A673 (cell line): ENCODE measurements around the gene NCBP3. TPM values are rescaled to one million over a fixed set of nuclear protein-coding genes. Genes with fewer than 3 reads are reported as not detected.

Source experiments
- BruUV-seq: library from RNA; stranded (reverse); fragments of 400-500 nt; replicated peaks from 2 replicates; lab custom pipeline; 2021; lab: Mats Ljungman, UMichigan
- CTCF ChIA-PET: fragments of 300-600 bp; sonication (Branson Sonifier 250); formaldehyde crosslinking; loops from one replicate; lab custom pipeline; 2022; ENCODE audit warnings: antibody characterized with exemption; lab: Charles Lee
- POLR2A ChIA-PET: fragments of 300-600 bp; sonication (Branson Sonifier 250); formaldehyde crosslinking; loops from one replicate; lab custom pipeline; 2022; ENCODE audit warnings: antibody characterized with exemption; ENCODE audit not compliant: low non-redundant PET; lab: Charles Lee
- DNase-seq: peaks from one replicate; pipeline ENCODE4 v3.0.0-alpha.2; 2015; ENCODE audit warnings: low spot score
- H3K27ac ChIP-seq: fragments of 200-600 bp; sonication (generic); 2 replicates; pipeline ENCODE4 v1.5.1; 2016; ENCODE audit warnings: mixed run types, low read depth, mild to moderate bottlenecking, mixed read lengths, antibody characterized with exemption, low read length; ENCODE audit not compliant: poor library complexity, severe bottlenecking
- H3K27me3 ChIP-seq: fragments of 200-600 bp; sonication (generic); replicated peaks from 2 replicates; pipeline ENCODE4 v1.6.1; 2017; ENCODE audit warnings: mixed run types, low read depth, mild to moderate bottlenecking, mixed read lengths, antibody characterized with exemption, low read length; ENCODE audit not compliant: insufficient read depth, poor library complexity
- H3K36me3 ChIP-seq: fragments of 200-600 bp; sonication (generic); 2 replicates; pipeline ENCODE4 v1.6.1; 2016; ENCODE audit warnings: mixed run types, mild to moderate bottlenecking, mixed read lengths, antibody characterized with exemption, low read length; ENCODE audit not compliant: insufficient read depth, poor library complexity, severe bottlenecking
- H3K4me1 ChIP-seq: fragments of 200-600 bp; sonication (generic); 2 replicates; pipeline ENCODE4 v1.6.1; 2017; ENCODE audit warnings: mixed run types, mild to moderate bottlenecking, mixed read lengths, antibody characterized with exemption, low read length; ENCODE audit not compliant: insufficient read depth, poor library complexity, severe bottlenecking
- H3K4me3 ChIP-seq: fragments of 200-600 bp; sonication (generic); 2 replicates; pipeline ENCODE4 v1.5.1; 2016; ENCODE audit warnings: low read depth, mixed run types, mild to moderate bottlenecking, mixed read lengths, low read length; ENCODE audit not compliant: poor library complexity, severe bottlenecking
- H3K9me3 ChIP-seq: fragments of 200-600 bp; sonication (generic); 2 replicates; pipeline ENCODE4 v1.6.1; 2016; ENCODE audit warnings: mixed run types, low read depth, mild to moderate bottlenecking, mixed read lengths, antibody characterized with exemption, low read length; ENCODE audit not compliant: poor library complexity, severe bottlenecking
- EZH2 ChIP-seq: fragments of 200-600 bp; sonication (generic); IDR thresholded peaks from 2 replicates; pipeline ENCODE4 v1.6.1; 2017; ENCODE audit warnings: borderline replicate concordance, low read depth, mild to moderate bottlenecking, mixed read lengths, antibody characterized with exemption, low read length; ENCODE audit not compliant: poor library complexity, severe bottlenecking
- intact Hi-C: fragments of 100-400 bp; cut with micrococcal nuclease; formaldehyde crosslinking; loops from one replicate; pipeline ENCODE4 v1.10.0; 2022; ENCODE audit not compliant: unreplicated experiment
- total RNA-seq: library from RNA; stranded (reverse); gene quantifications from 2 replicates; pipeline ENCODE4 v1.2.3, GENCODE V29; 2021
- TF ChIP-seq, protein P1 (sequence below): fragments of 300-800, 200-600 bp; sonication (generic); conservative IDR thresholded peaks from 2 replicates; pipeline ENCODE4 v1.5.1; 2017; ENCODE audit warnings: low read depth, mild to moderate bottlenecking, antibody characterized with exemption, low read length, moderate library complexity, mixed read lengths

NCBP3 gene
- total RNA-seq, 1 experiment from 2014 or later: 59.9 TPM

DNA sequence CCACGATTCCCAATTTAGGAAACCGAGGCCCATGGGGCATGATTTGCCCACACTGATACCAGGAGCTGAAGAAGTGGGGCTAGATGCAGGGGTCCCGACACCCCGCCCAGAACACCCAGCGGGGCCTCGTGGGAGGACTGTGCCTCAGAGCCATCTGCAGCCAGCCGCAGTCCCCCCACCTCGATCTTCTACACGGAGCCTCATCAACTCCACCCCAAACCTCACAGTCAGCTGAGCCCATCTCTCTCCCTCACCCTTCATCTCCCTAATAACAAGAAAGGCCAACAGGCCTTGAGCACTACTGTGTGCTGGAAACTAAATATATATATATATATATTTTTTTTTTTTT is 49.2 kb downstream of the NCBP3 start:
- POLR2A ChIA-PET: no interaction called here
- BruUV-seq: no TSS peak
- TF ChIP-seq, protein P1, sequence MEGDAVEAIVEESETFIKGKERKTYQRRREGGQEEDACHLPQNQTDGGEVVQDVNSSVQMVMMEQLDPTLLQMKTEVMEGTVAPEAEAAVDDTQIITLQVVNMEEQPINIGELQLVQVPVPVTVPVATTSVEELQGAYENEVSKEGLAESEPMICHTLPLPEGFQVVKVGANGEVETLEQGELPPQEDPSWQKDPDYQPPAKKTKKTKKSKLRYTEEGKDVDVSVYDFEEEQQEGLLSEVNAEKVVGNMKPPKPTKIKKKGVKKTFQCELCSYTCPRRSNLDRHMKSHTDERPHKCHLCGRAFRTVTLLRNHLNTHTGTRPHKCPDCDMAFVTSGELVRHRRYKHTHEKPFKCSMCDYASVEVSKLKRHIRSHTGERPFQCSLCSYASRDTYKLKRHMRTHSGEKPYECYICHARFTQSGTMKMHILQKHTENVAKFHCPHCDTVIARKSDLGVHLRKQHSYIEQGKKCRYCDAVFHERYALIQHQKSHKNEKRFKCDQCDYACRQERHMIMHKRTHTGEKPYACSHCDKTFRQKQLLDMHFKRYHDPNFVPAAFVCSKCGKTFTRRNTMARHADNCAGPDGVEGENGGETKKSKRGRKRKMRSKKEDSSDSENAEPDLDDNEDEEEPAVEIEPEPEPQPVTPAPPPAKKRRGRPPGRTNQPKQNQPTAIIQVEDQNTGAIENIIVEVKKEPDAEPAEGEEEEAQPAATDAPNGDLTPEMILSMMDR: no peak
- no peak for TF ChIP-seq EZH2
- Histone ChIP-seq H3K36me3 (no peaks in the 10 kb centered on the region), H3K4me1 (no peaks in the 10 kb centered on the region), H3K27ac (no peak overlapping the region), H3K9me3 (no peaks in the 10 kb centered on the region), H3K4me3 (no peak overlapping the region), H3K27me3 (no peaks in the 10 kb centered on the region)
- CTCF ChIA-PET: no interaction called here
- no peak for DNase-seq
- intact Hi-C loops: no loop called here

DNA sequence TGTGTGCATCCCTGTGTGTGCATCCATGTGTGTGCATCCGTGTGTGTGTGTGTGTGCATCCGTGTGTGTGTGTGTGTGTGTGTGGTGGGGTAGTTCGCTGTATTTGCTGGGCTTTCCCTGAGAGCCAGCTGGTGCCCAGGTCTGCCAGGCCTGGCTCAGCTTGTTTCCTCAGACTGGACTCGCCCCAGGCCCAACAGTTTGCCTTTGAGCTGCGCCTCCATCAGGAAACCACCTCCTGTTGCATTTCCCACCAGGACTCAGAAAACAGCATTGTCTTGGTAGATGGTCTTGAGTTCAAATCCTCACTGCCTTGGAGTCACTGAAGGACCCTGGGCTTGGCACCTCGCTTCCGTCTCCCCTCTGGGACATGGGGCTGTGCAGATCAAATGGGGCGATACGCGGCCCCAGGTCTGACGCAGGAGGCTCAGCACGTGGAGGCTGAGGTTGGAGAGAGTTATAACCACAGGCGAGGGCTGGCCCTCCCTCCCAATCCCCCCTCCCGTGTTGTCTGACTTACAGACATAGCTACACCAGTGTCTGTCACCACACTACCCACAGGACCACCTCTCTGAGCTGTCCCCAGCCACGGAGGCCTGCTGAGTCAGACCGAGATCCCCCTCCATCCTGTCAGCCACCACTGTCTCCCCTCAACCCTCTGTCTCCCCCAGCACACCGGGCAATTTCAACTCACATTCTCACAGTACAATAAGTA is 49.8 kb downstream of the NCBP3 start:
- Histone ChIP-seq H3K4me3 (no peak overlapping the region), H3K9me3 (no peaks in the 10 kb centered on the region), H3K4me1 (no peaks in the 10 kb centered on the region), H3K27ac (no peak overlapping the region), H3K27me3 (no peaks in the 10 kb centered on the region), H3K36me3 (no peaks in the 10 kb centered on the region)
- DNase-seq: no peak
- ChIA-PET POLR2A (no interaction called here), CTCF (no interaction called here)
- intact Hi-C loops: no loop called here
- no TSS peak for BruUV-seq
- no peak for TF ChIP-seq EZH2
- TF ChIP-seq, protein P1: no peak

DNA sequence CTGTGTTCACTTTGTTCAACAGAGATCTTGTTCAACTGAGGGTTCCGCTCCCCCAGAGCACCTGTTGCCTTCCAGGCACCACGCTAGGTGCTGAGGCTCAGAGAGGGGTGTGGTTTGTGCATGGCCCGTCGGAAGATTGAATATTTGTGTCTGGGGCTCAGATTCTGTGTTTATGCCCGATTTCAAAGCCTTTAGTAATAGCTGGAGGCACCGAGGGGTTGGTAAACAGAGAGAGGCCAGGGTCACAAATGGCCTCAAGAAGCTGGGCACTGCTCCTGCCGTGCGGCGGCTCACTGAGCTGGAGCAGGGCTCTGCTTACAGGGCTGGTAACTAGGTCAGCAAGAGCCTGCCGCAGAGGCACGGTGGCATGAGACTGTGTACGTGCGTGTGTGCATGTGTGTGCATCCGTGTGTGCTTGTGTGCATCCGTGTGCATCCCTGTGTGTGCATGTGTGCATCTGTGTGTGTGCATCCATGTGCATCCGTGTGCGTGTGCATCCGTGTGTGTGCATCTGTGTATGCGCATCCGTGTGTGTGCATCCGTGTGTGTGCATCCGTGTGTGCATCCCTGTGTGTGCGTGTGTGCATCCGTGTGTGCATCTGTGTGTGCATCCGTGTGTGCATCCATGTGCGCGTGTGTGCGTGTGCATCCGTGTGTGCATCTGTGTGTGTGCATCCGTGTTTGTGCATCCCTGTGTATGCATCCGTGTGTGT is 50.5 kb downstream of the NCBP3 start:
- DNase-seq: no peak
- H3K36me3 ChIP-seq: no peaks in the 10 kb centered on the region
- H3K9me3 ChIP-seq: no peaks in the 10 kb centered on the region
- BruUV-seq: no TSS peak
- H3K4me3 ChIP-seq: no peak overlapping the region
- POLR2A ChIA-PET: no interaction called here
- CTCF ChIA-PET: no interaction called here
- H3K27ac ChIP-seq: no peak overlapping the region
- H3K27me3 ChIP-seq: no peaks in the 10 kb centered on the region
- H3K4me1 ChIP-seq: no peaks in the 10 kb centered on the region
- TF ChIP-seq, protein P1: no peak
- TF ChIP-seq EZH2: no peak
- intact Hi-C loops: no loop called here
